Common myeloid progenitor, CD34-positive (primary cell): ENCODE results near the gene CYTL1.

ENCODE experiments used
- CTCF ChIA-PET: fragments of 350-600 bp; sonication (Branson Sonifier 250); formaldehyde crosslinking; loops from one replicate; lab custom pipeline; 2021; ENCODE audit warnings: antibody characterized with exemption; lab: Charles Lee
- POLR2A ChIA-PET: fragments of 350-600 bp; sonication (Branson Sonifier 250); formaldehyde crosslinking; loops from one replicate; lab custom pipeline; 2021; ENCODE audit warnings: antibody characterized with exemption; lab: Charles Lee
- DNase-seq, 3 donors: peaks; one replicate each; pipeline versions ENCODE4 v3.0.0 to v3.0.0-alpha.2; 2013
- H3K27ac ChIP-seq, 2 experiments: 1 replicate in 1 of 2; 2 replicates in 1 of 2; pipeline ENCODE4 v1.7.0; 2013; ENCODE audit warnings: inconsistent platforms in 2 of 2, low read length in 2 of 2, mild to moderate bottlenecking in 2 of 2, low read depth in 1 of 2, moderate library complexity in 1 of 2; ENCODE audit not compliant: severe bottlenecking in 2 of 2, insufficient read depth in 1 of 2, poor library complexity in 1 of 2
- H3K27me3 ChIP-seq, 5 experiments: replicated peaks in 2 of 5; 1 replicate in 3 of 5; 2 replicates in 2 of 5; pipeline versions ENCODE4 v1.6.1 to v1.7.0; 2013; ENCODE audit warnings: low read length in 4 of 5, mild to moderate bottlenecking in 2 of 5, moderate library complexity in 2 of 5, inconsistent platforms in 1 of 5; ENCODE audit not compliant: insufficient read depth in 5 of 5, control insufficient read depth in 4 of 5
- H3K36me3 ChIP-seq, 4 experiments: 1 replicate in 2 of 4; 2 replicates in 2 of 4; pipeline versions ENCODE4 v1.6.1 to v1.7.0; 2013; ENCODE audit warnings: low read length in 3 of 4, control low read depth in 1 of 4, mild to moderate bottlenecking in 1 of 4; ENCODE audit not compliant: control insufficient read depth in 4 of 4, insufficient read depth in 4 of 4
- H3K4me1 ChIP-seq, 4 experiments: 1 replicate in 3 of 4; 2 replicates in 1 of 4; pipeline versions ENCODE4 v1.6.1 to v1.7.1; 2013; ENCODE audit warnings: low read length in 3 of 4, mild to moderate bottlenecking in 3 of 4, control low read depth in 1 of 4, inconsistent platforms in 1 of 4, moderate library complexity in 1 of 4; ENCODE audit not compliant: control insufficient read depth in 4 of 4, insufficient read depth in 4 of 4; ENCODE audit errors: control extremely low read depth in 1 of 4
- H3K4me3 ChIP-seq, 7 experiments: 1 replicate in 4 of 7; 2 replicates in 3 of 7; pipeline versions ENCODE4 v1.5.1 to v1.7.0; 2013; ENCODE audit warnings: mild to moderate bottlenecking in 7 of 7, low read length in 6 of 7, moderate library complexity in 6 of 7, inconsistent platforms in 2 of 7, low read depth in 2 of 7, control low read depth in 1 of 7; ENCODE audit not compliant: insufficient read depth in 4 of 7, control insufficient read depth in 1 of 7; ENCODE audit errors: extremely low read depth in 1 of 7
- H3K9me3 ChIP-seq, 5 experiments: 1 replicate in 4 of 5; 2 replicates in 1 of 5; pipeline versions ENCODE4 v1.6.1 to v1.7.1; 2013; ENCODE audit warnings: low read length in 4 of 5, mild to moderate bottlenecking in 2 of 5, inconsistent platforms in 1 of 5, low read depth in 1 of 5, moderate library complexity in 1 of 5; ENCODE audit not compliant: control insufficient read depth in 4 of 5, insufficient read depth in 2 of 5; ENCODE audit errors: control extremely low read depth in 1 of 5
- WGBS: methylation state at CpG from one replicate; pipeline ENCODE4 v1.1.5; 2013; ENCODE audit not compliant: insufficient coverage; 5-methylcytosine and 5-hydroxymethylcytosine counted together

CYTL1 gene

DNA sequence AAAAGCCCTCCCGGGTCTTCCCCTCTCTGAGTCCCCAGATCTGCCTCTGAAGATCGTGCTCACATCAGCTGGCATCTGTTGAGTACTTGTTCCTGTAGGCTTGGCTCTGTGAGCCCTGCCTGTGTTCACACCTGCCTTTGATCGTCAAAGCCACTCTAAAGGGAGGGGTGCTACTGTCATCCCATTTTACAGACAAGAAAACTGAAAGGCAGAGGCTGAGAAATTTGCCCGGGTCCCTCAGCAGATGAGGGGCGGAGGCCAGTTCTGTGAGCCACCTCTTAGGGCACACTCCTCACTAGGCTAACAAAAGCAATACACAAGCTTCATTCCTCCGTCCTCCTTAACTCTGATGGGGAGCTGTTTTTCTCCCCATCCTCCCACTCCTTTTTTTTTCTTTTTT is 655 bp downstream of the CYTL1 start:
- H3K27me3 ChIP-seq = no peaks in the 10 kb centered on the region

GRCh38 chr4:5018096-5018495 is 1.2 kb downstream of the CYTL1 start:
- CTCF ChIA-PET = interaction anchor here (1.1 to 3.1 kb wide), 12 partner anchors 8 to 35 kb away, joined by 3 to 14 read pairs (median 4); no protein-coding TSS in a partner anchor
- Histone ChIP-seq H3K27ac (no peak overlapping the region), H3K9me3 (no peaks in the 10 kb centered on the region), H3K4me3 (peak overlapping the region in 6 of 7 experiments; percentile 46 to 82 (median 74)), H3K36me3 (peaks cover 0 to 38% (median 7%) of the 10 kb centered on the region in 4 experiments), H3K4me1 (peaks cover 4 to 50% (median 29%) of the 10 kb centered on the region in 4 experiments), H3K27me3 (no peaks in the 10 kb centered on the region)
- WGBS = no CpG with 5 or more reads among the region's 2 CpGs
- DNase-seq = peak; percentile 40 to 72 (median 54)
- POLR2A ChIA-PET = no interaction called here

More for the DNA sequence above, 655 bp downstream of the CYTL1 start:
- POLR2A ChIA-PET = no interaction called here
- peaks cover 4 to 50% (median 29%) of the 10 kb centered on the region in 4 experiments for H3K4me1 ChIP-seq
- peak overlapping the region in 1 of 2 experiments; percentile 51 for H3K27ac ChIP-seq
- H3K36me3 ChIP-seq = peaks cover 0 to 35% (median 7%) of the 10 kb centered on the region in 4 experiments
- CTCF ChIA-PET = interaction anchor here (0.6 to 3.1 kb wide), 12 partner anchors 9 to 107 kb away, joined by 3 to 14 read pairs (median 4); no protein-coding TSS in a partner anchor
- no peaks in the 10 kb centered on the region for H3K9me3 ChIP-seq
- 3% methylated on average over 5 of the region's 6 CpGs for WGBS
- no peak for DNase-seq
- H3K4me3 ChIP-seq = peak overlapping the region in 6 of 7 experiments; percentile 46 to 82 (median 74)

- CTCF ChIA-PET = interaction anchor here (1.4 kb wide), 1 partner anchor 10 kb away, joined by 4 read pairs; no protein-coding TSS in a partner anchor
Measured at GRCh38 chr4:5014007-5014682, 5.1 kb downstream of the CYTL1 start.

GRCh38 chr4:5012958-5013357 is 6.3 kb downstream of the CYTL1 start:
- no peak for DNase-seq
- no peaks in the 10 kb centered on the region for H3K27me3 ChIP-seq
- WGBS = 100% methylated on average over 2 of the region's 2 CpGs
- H3K27ac ChIP-seq = no peak overlapping the region
- peaks cover 0 to 40% (median 7%) of the 10 kb centered on the region in 4 experiments for H3K36me3 ChIP-seq
- no peaks in the 10 kb centered on the region for H3K9me3 ChIP-seq
- ChIA-PET CTCF (interaction anchor here (1.8 to 2.2 kb wide), 2 partner anchors 12 to 14 kb away, joined by 8 read pairs; no protein-coding TSS in a partner anchor), POLR2A (no interaction called here)
- H3K4me1 ChIP-seq = peaks cover 2 to 28% (median 12%) of the 10 kb centered on the region in 4 experiments
- no peak overlapping the region for H3K4me3 ChIP-seq

More at GRCh38 chr4:5014007-5014682, 5.1 kb downstream of the CYTL1 start:
- Histone ChIP-seq H3K4me3 (no peak overlapping the region), H3K4me1 (peaks cover 4 to 37% (median 16%) of the 10 kb centered on the region in 4 experiments), H3K27me3 (no peaks in the 10 kb centered on the region), H3K9me3 (no peaks in the 10 kb centered on the region), H3K27ac (no peak overlapping the region), H3K36me3 (peaks cover 0 to 40% (median 7%) of the 10 kb centered on the region in 4 experiments)
- 50% methylated on average over 4 of the region's 7 CpGs for WGBS
- DNase-seq = peak in 2 of 3 donors; percentile 50 to 59
- POLR2A ChIA-PET = no interaction called here

- no peaks in the 10 kb centered on the region for H3K9me3 ChIP-seq
- H3K27ac ChIP-seq = no peak overlapping the region
- no peak for DNase-seq
- no peak overlapping the region for H3K4me3 ChIP-seq
- H3K27me3 ChIP-seq = no peaks in the 10 kb centered on the region
- peaks cover 0 to 40% (median 7%) of the 10 kb centered on the region in 4 experiments for H3K36me3 ChIP-seq
- H3K4me1 ChIP-seq = peaks cover 2 to 23% (median 8%) of the 10 kb centered on the region in 4 experiments
- POLR2A ChIA-PET = no interaction called here
- WGBS = 100% methylated on average over 2 of the region's 5 CpGs
- CTCF ChIA-PET = interaction anchor here (1.4 to 2.2 kb wide), 3 partner anchors 12 to 31 kb away, joined by 3 to 8 read pairs (median 8); no protein-coding TSS in a partner anchor
Measured at GRCh38 chr4:5012244-5012898, 6.9 kb downstream of the CYTL1 start.

DNA sequence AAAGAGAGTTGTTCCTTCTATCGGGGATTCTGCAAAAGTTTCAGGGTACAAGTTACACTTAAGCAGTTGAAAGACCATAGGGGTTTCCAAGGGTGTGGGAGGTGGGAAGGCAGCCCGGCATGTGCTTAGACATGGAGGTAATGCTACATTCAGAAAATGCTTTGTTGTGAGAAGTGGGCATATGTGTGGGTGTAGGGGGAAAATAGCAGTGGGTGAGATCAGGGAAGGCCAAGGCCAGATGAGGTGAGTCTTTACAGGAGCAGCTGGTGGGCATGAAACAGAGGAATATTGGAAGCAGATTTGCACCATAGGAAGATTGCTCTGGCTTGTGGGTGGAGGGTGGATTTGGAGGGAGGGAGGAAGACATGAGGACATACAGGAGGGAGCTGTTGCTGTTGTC is 8.3 kb downstream of the CYTL1 start:
- Histone ChIP-seq H3K27me3 (no peaks in the 10 kb centered on the region), H3K4me1 (peaks cover 2 to 19% (median 5%) of the 10 kb centered on the region in 4 experiments), H3K9me3 (no peaks in the 10 kb centered on the region), H3K36me3 (peaks cover 0 to 27% (median 3%) of the 10 kb centered on the region in 4 experiments), H3K27ac (no peak overlapping the region), H3K4me3 (no peak overlapping the region)
- no peak for DNase-seq
- 95% methylated on average over 2 of the region's 2 CpGs for WGBS
- POLR2A ChIA-PET = no interaction called here
- CTCF ChIA-PET = interaction anchor here (1.0 to 2.2 kb wide), 2 partner anchors 10 to 16 kb away, joined by 5 to 8 read pairs; no protein-coding TSS in a partner anchor
